Prostate gland (tissue), 2 donors: Measurements from ENCODE around the gene PCTP.

Source experiments
- POLR2AphosphoS5 ChIP-seq: sonication (generic); formaldehyde crosslinking; IDR thresholded peaks from one replicate; pipeline ENCODE4 v1.6.1; 2017; ENCODE audit warnings: antibody characterized with exemption
- TF ChIP-seq, protein P1 (sequence below), 4 experiments: fragments of 200-600 bp in 2 of 4; fragments of 450-650 bp in 2 of 4; sonication (generic) in 2 of 4; IDR thresholded peaks; 1 replicate in 3 of 4; 2 replicates in 1 of 4; pipeline ENCODE4 v1.5.1; 2016 to 2019; ENCODE audit warnings: antibody characterized with exemption in 4 of 4, mild to moderate bottlenecking in 2 of 4, moderate library complexity in 2 of 4

DNA sequence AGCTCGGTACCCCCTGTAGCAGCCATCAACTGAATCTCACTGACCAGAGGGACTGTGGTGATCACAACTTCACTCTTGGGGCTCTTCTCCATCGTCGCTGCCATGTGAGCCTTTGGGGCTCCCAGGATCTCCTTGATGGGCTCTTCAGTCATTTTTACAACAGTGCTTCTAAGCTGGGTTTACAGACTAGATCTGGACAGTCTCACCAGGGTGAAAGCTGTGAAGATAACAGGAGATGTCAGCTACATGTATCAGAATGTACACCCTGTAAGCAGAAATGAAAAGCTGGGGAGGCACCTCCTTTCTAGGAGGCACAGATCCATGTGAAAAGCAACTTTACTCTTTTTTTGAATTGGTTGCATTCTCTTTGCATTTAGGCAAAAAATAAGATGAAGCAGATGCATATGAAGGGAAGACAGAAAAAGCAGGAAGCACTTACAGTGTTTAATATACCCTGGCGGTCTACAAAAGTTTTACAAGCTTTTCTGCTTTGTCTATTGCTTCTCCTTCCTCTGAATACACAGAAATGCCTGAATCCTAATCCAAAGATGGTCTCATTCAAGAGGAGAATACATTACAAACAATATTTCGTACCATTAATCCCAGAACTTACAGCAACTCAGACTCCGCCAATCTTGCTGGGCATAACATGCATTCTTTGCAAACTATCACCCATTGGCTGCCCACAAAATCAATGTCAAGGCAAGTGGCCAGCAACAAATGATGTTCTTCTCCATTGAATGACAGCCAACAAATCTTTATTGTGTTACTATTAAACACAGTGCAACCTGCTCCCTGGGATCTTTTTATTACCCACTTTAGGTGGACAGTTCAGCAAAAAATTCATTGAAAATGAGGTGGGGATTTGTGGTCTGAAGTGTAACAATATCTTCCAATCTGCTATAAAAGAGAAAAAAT is 29.7 kb upstream of the PCTP start:
- TF ChIP-seq, protein P1, sequence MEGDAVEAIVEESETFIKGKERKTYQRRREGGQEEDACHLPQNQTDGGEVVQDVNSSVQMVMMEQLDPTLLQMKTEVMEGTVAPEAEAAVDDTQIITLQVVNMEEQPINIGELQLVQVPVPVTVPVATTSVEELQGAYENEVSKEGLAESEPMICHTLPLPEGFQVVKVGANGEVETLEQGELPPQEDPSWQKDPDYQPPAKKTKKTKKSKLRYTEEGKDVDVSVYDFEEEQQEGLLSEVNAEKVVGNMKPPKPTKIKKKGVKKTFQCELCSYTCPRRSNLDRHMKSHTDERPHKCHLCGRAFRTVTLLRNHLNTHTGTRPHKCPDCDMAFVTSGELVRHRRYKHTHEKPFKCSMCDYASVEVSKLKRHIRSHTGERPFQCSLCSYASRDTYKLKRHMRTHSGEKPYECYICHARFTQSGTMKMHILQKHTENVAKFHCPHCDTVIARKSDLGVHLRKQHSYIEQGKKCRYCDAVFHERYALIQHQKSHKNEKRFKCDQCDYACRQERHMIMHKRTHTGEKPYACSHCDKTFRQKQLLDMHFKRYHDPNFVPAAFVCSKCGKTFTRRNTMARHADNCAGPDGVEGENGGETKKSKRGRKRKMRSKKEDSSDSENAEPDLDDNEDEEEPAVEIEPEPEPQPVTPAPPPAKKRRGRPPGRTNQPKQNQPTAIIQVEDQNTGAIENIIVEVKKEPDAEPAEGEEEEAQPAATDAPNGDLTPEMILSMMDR (IDR thresholded peaks at IDR 0.05), result no peak
- no peak for TF ChIP-seq POLR2AphosphoS5
